ENCODE data around the gene CCDC170.
A peak's percentile ranks its signal among the peaks of the same experiment; 100 is the strongest.
"Not testable (repeated sequence)": the region's sequence is repeated elsewhere in the genome, so short reads cannot be mapped to it uniquely, and the experiment has no call there.

Gene CCDC170

GRCh38 chr6:151493804-151494234 lies at the start of gene CCDC170:
TSS of gene CCDC170 (plus strand) at chr6:151494017. CDS start at chr6:151494129, 112 bp downstream.
- no peak for DNase-seq (ENCODE audit: low read depth in 3 of 3)

- no peak for DNase-seq (ENCODE audit: low read depth in 3 of 3)
These were observed 48.3 kb upstream of the CCDC170 start for GRCh38 chr6:151445482-151445881.

GRCh38 chr6:151447237-151447636 lies 46.6 kb upstream of the CCDC170 start:
- DNase-seq (ENCODE audit: low read depth in 3 of 3), result no peak

- DNase-seq (ENCODE audit: low read depth in 3 of 3), result no peak
These were observed 45.2 kb upstream of the CCDC170 start for GRCh38 chr6:151448623-151449022.

- DNase-seq (ENCODE audit: low read depth in 3 of 3), result not testable (repeated sequence)
These were observed 42.9 kb upstream of the CCDC170 start for GRCh38 chr6:151450928-151451327.

GRCh38 chr6:151451417-151451949 lies 42.3 kb upstream of the CCDC170 start:
- no peak for DNase-seq (ENCODE audit: low read depth in 3 of 3)

GRCh38 chr6:151451950-151452749 lies 41.7 kb upstream of the CCDC170 start, which contains the start of gene RMND1:
TSS of gene RMND1 (minus strand) at chr6:151452126. CDS start at chr6:151445811, 6,315 bp downstream.
- peak; percentile 98 to 99 (median 99) for DNase-seq (ENCODE audit: low read depth in 3 of 3)

GRCh38 chr6:151452750-151453427 lies 40.9 kb upstream of the CCDC170 start:
- no peak for DNase-seq (ENCODE audit: low read depth in 3 of 3)

- not testable (repeated sequence) for DNase-seq (ENCODE audit: low read depth in 3 of 3)
These were observed 37.9 kb upstream of the CCDC170 start for GRCh38 chr6:151455751-151456398.

GRCh38 chr6:151461673-151462072 lies 32.1 kb upstream of the CCDC170 start:
- DNase-seq (ENCODE audit: low read depth in 3 of 3), result no peak

GRCh38 chr6:151464702-151465101 lies 29.1 kb upstream of the CCDC170 start:
- no peak for DNase-seq (ENCODE audit: low read depth in 3 of 3)

- peak in 1 of 3 experiments; percentile 31 for DNase-seq (ENCODE audit: low read depth in 3 of 3)
These were observed 17.9 kb upstream of the CCDC170 start for GRCh38 chr6:151475653-151476523.

GRCh38 chr6:151477726-151478125 lies 16.1 kb upstream of the CCDC170 start:
- no peak for DNase-seq (ENCODE audit: low read depth in 3 of 3)

GRCh38 chr6:151478670-151479069 lies 15.1 kb upstream of the CCDC170 start:
- no peak for DNase-seq (ENCODE audit: low read depth in 3 of 3)

GRCh38 chr6:151481786-151482185 lies 12.0 kb upstream of the CCDC170 start:
- no peak for DNase-seq (ENCODE audit: low read depth in 3 of 3)

GRCh38 chr6:151482290-151482689 lies 11.5 kb upstream of the CCDC170 start:
- DNase-seq (ENCODE audit: low read depth in 3 of 3), result no peak

GRCh38 chr6:151483994-151484393 lies 9.8 kb upstream of the CCDC170 start:
- no peak for DNase-seq (ENCODE audit: low read depth in 3 of 3)

GRCh38 chr6:151488226-151488625 lies 5.6 kb upstream of the CCDC170 start:
- no peak for DNase-seq (ENCODE audit: low read depth in 3 of 3)

- no peak for DNase-seq (ENCODE audit: low read depth in 3 of 3)
These were observed 2.8 kb upstream of the CCDC170 start for GRCh38 chr6:151490996-151491395.

GRCh38 chr6:151493161-151493803 lies 535 bp upstream of the CCDC170 start:
- no peak for DNase-seq (ENCODE audit: low read depth in 3 of 3)

All from stimulated activated CD4-positive, alpha-beta T cell treated with anti-CD3 and anti-CD28 coated beads, TNF-alpha, amount 100 ng/mL, for 4 hours (primary cell).